BJ (cell line): ENCODE measurements around the gene MRPL48. TPM values are rescaled to one million over a fixed set of nuclear protein-coding genes. Genes with fewer than 3 reads are reported as not detected.
"Not testable (repeated sequence)": the region's sequence is repeated elsewhere in the genome, so short reads cannot be mapped to it uniquely, and the experiment has no call there.

Experiments
- CTCF ChIA-PET: fragments of 350-600 bp; formaldehyde crosslinking; extraction: SDS; loops from one replicate; lab custom pipeline; 2021; ENCODE audit warnings: antibody characterized with exemption, inconsistent platforms; lab: Yijun Ruan, JAX
- POLR2A ChIA-PET: fragments of 300-600 bp; sonication (Branson Sonifier 250); formaldehyde crosslinking; extraction: SDS; loops from one replicate; lab custom pipeline; 2021; ENCODE audit warnings: antibody characterized with exemption; lab: Charles Lee
- DNase-seq: peaks from one replicate; pipeline ENCODE4 v3.0.0-alpha.2; 2011; ENCODE audit warnings: low read depth
- H3K27me3 ChIP-seq: 2 replicates; pipeline ENCODE4 v1.6.0; 2011; ENCODE audit warnings: low read length; ENCODE audit not compliant: control insufficient read depth, insufficient read depth
- H3K36me3 ChIP-seq: 2 replicates; pipeline ENCODE4 v1.5.1; 2011; ENCODE audit warnings: low read length; ENCODE audit not compliant: control insufficient read depth, insufficient read depth
- H3K4me3 ChIP-seq: 2 replicates; pipeline ENCODE4 v1.5.1; 2011; ENCODE audit warnings: low read depth, mild to moderate bottlenecking, control low read depth, low read length
- polyA plus RNA-seq: library from polyadenylated mRNA; depleted of rRNA; stranded (reverse); fragments of >200 nt; gene quantifications from 2 replicates; pipeline ENCODE4 v1.2.3, GENCODE V29; 2011
- TF ChIP-seq, protein P1 (sequence below): IDR thresholded peaks from 2 replicates; pipeline ENCODE4 v1.5.1; 2011; ENCODE audit warnings: low read depth, mild to moderate bottlenecking, control low read depth, inconsistent platforms, low read length, moderate library complexity; ENCODE audit not compliant: insufficient read depth

The MRPL48 gene
- polyA plus RNA-seq, 1 experiment, result 52.3 TPM

DNA sequence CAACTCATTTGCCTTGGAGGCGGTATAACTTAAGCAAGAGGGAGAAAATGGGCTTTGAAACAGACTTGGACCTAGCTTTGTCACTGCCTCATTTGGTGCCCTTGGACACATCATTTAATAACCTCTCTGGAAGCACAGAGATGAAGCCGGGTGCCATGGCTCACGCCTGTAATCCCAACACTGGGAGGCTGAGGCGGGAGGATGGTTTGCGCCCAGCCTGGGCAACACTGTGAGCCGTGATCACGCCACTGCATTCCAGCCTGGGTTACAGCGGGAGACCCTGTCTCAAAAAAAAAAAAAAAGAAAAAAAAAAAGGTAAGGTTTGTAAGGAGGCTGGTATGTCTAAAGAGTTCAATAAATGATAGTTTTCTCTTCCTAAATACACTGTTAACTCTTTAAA lies 88.2 kb downstream of the MRPL48 start:
- peak overlapping the region; percentile 62 for H3K4me3 ChIP-seq
- peaks cover 3% of the 10 kb centered on the region for H3K36me3 ChIP-seq
- DNase-seq, result no peak
- no peaks in the 10 kb centered on the region for H3K27me3 ChIP-seq
- TF ChIP-seq, protein P1, sequence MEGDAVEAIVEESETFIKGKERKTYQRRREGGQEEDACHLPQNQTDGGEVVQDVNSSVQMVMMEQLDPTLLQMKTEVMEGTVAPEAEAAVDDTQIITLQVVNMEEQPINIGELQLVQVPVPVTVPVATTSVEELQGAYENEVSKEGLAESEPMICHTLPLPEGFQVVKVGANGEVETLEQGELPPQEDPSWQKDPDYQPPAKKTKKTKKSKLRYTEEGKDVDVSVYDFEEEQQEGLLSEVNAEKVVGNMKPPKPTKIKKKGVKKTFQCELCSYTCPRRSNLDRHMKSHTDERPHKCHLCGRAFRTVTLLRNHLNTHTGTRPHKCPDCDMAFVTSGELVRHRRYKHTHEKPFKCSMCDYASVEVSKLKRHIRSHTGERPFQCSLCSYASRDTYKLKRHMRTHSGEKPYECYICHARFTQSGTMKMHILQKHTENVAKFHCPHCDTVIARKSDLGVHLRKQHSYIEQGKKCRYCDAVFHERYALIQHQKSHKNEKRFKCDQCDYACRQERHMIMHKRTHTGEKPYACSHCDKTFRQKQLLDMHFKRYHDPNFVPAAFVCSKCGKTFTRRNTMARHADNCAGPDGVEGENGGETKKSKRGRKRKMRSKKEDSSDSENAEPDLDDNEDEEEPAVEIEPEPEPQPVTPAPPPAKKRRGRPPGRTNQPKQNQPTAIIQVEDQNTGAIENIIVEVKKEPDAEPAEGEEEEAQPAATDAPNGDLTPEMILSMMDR, result no peak
- ChIA-PET POLR2A (no interaction called here), CTCF (no interaction called here)

DNA sequence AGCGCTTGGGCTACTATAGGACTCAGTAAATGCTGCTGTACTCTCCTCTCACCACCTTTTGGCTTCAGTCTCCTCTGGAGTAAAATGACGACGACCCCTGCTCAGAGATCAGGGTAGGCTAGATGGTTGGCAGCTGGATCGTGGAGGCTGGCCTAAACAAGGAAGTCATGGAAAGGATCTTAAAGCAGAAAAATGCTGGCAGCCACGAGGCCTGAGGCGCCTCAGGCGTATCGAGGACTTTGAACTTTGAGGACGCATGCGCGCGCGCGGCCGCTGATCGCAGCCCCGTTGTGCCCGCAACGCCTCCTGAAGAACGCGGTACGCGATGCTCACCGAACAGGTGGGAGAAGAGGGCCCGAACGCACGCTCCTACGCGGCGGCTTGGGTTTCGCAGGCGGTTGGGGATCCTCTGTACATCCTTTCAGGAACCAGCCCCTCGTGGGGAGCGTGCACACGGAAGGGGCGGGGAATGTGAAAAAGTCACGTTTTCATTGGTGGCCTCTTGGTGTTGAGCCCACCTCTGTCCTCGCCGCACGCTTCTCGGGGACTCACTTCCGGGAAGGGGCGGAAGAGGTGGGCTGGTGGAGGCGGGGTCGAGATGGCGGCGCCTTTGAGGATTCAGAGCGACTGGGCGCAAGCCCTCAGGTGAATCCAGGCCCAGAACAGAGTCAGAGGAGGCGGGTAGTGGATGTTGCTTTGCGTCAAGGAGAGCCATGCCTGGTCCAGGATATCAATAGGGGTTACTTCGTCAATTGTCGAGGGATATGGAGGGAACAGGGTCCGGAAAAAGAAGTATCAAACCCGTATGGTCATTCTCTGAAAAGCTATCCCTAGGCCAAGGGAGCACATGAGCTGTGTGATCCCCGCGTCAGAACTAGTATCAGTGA lies 89.0 kb downstream of the MRPL48 start, which contains the start of the genes COA4 and PAAF1:
Gene COA4 (minus strand): TSS at position 423 of the 887 bp plus-strand sequence. CDS start 3,468 bp downstream, outside the sequence.
Gene PAAF1 (plus strand): TSS at position 576 of the 887 bp plus-strand sequence. CDS start 23 bp downstream, at position 599.
- Histone ChIP-seq H3K27me3 (no peaks in the 10 kb centered on the region), H3K4me3 (peak within 1 kb of the TSS; percentile 62), H3K36me3 (peaks cover 3% of the 10 kb centered on the region)
- ChIA-PET CTCF (no interaction called here), POLR2A (no interaction called here)
- peak; percentile 82 for DNase-seq
- TF ChIP-seq, protein P1, result no peak

DNA sequence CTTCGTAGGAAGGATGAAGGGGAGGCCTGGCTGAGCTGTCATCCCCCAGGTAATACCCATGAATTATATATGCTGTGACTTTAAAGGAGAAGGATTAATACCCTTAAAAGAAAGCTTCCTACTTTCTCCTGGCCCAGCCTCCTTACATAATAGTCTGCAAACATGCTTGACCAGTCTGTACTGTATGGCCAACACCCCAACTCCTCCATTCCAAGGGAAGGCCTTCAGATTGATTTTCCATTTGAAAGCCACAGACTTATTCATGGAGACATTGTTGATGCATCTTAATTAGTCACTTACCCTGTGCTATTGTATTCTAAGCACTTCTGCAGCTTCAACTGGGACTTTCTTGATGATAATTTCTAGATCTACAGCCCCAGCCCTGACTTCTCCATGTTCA lies 91.1 kb downstream of the MRPL48 start:
- POLR2A ChIA-PET, result no interaction called here
- DNase-seq, result no peak
- Histone ChIP-seq H3K36me3 (no peaks in the 10 kb centered on the region), H3K27me3 (no peaks in the 10 kb centered on the region), H3K4me3 (no peak overlapping the region)
- CTCF ChIA-PET, result no interaction called here
- TF ChIP-seq, protein P1, result no peak

DNA sequence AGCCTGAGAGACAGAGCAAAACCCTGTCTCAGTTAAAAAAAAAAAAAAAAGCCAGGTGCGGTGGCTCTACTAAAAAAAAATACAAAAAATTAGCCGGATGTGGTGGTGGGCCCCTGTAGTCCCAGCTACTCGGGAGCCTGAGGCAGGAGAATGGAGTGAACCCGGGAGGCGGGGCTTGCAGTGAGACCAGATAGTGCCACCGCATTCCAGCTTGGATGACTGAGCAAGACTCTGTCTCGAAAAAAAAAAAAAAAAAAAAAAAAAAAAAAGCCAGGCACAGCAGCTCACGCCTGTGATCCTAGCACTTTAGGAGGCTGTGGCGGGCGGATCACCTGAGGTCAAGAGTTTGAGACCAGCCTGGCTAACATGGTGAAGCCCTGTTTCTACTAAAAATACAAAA lies 92.8 kb downstream of the MRPL48 start:
- CTCF ChIA-PET, H3K27me3 ChIP-seq, DNase-seq, POLR2A ChIA-PET, H3K4me3 ChIP-seq, H3K36me3 ChIP-seq: not testable (repeated sequence)

DNA sequence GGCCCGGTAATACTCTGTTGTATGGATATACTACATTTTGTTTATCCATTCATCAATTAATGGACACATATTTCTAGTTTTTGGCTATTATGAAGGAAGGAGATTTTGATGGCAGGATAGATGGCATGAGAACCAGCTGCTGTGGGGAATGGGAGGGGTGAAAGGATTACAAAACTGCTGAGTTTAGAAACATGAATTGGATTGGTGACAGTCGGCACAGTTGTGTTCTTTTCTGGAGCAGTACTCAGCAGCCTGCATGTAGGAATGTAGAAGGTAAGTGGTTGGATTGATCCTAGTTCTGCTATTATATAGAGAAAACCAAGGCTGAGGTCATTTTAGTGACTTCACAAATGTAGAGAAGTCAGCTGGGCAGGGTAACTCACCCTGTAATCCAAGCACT lies 96.2 kb downstream of the MRPL48 start:
- Histone ChIP-seq H3K27me3 (no peaks in the 10 kb centered on the region), H3K36me3 (no peaks in the 10 kb centered on the region), H3K4me3 (no peak overlapping the region)
- ChIA-PET CTCF (no interaction called here), POLR2A (no interaction called here)
- no peak for DNase-seq
- TF ChIP-seq, protein P1, result no peak
